Coronary artery (tissue), 2 donors: ENCODE measurements around the gene PRDM12.
A peak's percentile ranks its signal among the peaks of the same experiment; 100 is the strongest.

Experiments used
- DNase-seq: peaks from one replicate; pipeline ENCODE4 v3.0.0-alpha.2; 2017; ENCODE audit warnings: low spot score
- H3K27ac ChIP-seq, 2 donors: fragments of 200-600 bp; sonication (generic); one replicate each; pipeline ENCODE4 v1.5.1; 2016 to 2019
- H3K4me3 ChIP-seq: fragments of 200-600 bp; sonication (generic); 2 replicates; pipeline ENCODE4 v1.5.1; 2016; ENCODE audit warnings: mild to moderate bottlenecking, moderate library complexity
- TF ChIP-seq, protein P1 (sequence below): fragments of 200-600 bp; sonication (generic); IDR thresholded peaks from one replicate; pipeline ENCODE4 v1.5.1; 2019; ENCODE audit warnings: antibody characterized with exemption

Gene PRDM12

GRCh38 chr9:130707225-130707976 lies 43.0 kb downstream of the PRDM12 start:
- Histone ChIP-seq H3K27ac (no peak overlapping the region), H3K4me3 (no peak overlapping the region)
- TF ChIP-seq, protein P1, sequence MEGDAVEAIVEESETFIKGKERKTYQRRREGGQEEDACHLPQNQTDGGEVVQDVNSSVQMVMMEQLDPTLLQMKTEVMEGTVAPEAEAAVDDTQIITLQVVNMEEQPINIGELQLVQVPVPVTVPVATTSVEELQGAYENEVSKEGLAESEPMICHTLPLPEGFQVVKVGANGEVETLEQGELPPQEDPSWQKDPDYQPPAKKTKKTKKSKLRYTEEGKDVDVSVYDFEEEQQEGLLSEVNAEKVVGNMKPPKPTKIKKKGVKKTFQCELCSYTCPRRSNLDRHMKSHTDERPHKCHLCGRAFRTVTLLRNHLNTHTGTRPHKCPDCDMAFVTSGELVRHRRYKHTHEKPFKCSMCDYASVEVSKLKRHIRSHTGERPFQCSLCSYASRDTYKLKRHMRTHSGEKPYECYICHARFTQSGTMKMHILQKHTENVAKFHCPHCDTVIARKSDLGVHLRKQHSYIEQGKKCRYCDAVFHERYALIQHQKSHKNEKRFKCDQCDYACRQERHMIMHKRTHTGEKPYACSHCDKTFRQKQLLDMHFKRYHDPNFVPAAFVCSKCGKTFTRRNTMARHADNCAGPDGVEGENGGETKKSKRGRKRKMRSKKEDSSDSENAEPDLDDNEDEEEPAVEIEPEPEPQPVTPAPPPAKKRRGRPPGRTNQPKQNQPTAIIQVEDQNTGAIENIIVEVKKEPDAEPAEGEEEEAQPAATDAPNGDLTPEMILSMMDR: peak; percentile 48
- no peak for DNase-seq

GRCh38 chr9:130710822-130711352 lies 46.5 kb downstream of the PRDM12 start:
- Histone ChIP-seq H3K27ac (no peak overlapping the region), H3K4me3 (no peak overlapping the region)
- TF ChIP-seq, protein P1: no peak
- DNase-seq: no peak

GRCh38 chr9:130711469-130711868 lies 47.1 kb downstream of the PRDM12 start:
- Histone ChIP-seq H3K4me3 (no peak overlapping the region), H3K27ac (no peak overlapping the region)
- DNase-seq: no peak
- TF ChIP-seq, protein P1: no peak

GRCh38 chr9:130712564-130713285 lies 48.3 kb downstream of the PRDM12 start:
- TF ChIP-seq, protein P1: no peak
- Histone ChIP-seq H3K4me3 (peak overlapping the region; percentile 89), H3K27ac (peak overlapping the region; percentile 99)
- DNase-seq: peak; percentile 99

DNA sequence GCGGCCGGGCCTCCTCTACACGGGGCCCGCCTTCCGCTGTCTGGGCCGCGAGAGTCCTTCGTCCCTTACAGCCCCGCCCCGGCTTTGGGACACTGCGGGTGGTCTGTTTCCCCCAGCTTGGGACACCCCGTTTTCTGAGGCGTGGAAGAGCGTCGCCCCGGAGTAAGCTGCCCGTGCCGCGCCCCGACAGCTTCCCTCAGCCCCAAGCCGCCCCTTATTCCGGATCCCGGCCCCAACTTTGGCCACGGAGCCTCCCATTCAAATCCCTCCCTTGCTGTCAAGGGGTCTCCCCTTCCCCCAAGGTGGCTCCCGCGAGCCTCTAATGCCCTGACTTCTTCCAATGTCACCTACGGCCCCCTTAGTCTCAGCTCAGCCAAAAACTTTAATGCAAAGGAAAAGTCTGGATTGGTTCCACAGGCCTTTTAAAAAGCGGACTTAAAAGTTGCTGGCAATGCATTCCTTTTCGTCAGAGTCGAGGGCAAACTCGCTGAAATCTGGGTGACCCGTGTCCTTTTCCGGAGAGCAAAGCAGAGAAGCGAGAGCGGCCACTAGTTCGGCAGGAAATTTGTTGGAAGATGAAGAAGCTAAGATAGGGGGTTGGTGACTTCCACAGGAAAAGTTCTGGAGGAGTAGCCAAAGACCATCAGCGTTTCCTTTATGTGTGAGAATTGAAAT lies 49.0 kb downstream of the PRDM12 start:
- Histone ChIP-seq H3K27ac (peak overlapping the region; percentile 99), H3K4me3 (peak overlapping the region; percentile 89)
- TF ChIP-seq, protein P1: no peak
- DNase-seq: no peak

DNA sequence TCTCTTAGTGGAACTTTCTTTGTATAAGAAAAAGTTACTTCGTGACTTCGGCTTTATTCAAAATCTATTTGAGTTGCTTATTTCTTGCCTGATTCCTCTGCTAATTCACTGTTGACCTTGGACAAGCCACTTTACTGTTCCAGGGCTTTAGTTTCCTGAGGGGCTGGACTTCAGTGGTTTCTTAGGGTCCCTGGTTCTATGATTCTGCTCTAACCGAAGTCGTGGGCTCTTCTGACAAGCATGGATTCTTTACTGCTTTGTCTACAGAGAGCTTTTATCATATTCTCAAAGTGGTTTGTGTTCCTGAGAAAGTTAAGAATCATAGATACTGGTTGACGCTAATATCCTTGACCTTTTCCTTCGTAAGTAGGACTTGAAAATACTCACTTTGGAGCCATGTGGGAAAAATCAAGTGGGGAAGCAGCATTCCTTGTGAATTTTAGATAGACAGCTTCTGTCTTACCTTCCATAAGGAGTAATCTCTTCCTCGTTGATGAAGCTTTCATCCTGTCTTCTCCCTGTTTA lies 50.3 kb downstream of the PRDM12 start:
- Histone ChIP-seq H3K4me3 (peak overlapping the region; percentile 89), H3K27ac (peak overlapping the region; percentile 24 to 99)
- TF ChIP-seq, protein P1: no peak
- DNase-seq: no peak
